ENCODE data around the gene BMPR1B. TPM values are rescaled to one million over a fixed set of nuclear protein-coding genes. Genes with fewer than 3 reads are reported as not detected.
"Not testable (repeated sequence)": the region's sequence is repeated elsewhere in the genome, so short reads cannot be mapped to it uniquely, and the experiment has no call there.

BMPR1B gene
- total RNA-seq, 1 experiment from 2014 or later = 0.62 TPM

DNA sequence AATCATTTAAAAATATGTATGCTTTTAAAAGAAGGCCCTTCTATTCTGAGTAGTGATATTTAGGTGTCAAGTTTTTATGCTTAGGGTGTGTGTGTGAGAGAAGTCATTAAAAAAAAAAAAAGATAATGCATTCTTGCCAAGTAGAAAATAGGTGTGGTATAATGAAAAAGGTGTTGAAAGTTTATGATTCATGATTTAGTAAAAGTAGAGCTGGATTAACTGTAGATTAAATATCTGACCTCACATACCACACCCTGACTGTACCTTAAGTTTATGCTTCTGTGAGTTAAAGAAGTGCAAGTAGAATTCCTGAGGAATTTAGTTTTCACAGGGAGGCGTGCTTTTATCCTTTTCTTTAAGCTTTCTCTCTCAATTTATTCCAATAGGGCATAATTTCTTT lies 71.1 kb downstream of the BMPR1B start:
- Histone ChIP-seq H3K27ac (ENCODE audit: low read length) (no peak overlapping the region), H3K27me3 (ENCODE audit: control insufficient read depth, insufficient read depth, low read length) (no peaks in the 10 kb centered on the region), H3K4me1 (ENCODE audit: control insufficient read depth, insufficient read depth, low read length) (no peaks in the 10 kb centered on the region), H3K9me3 (ENCODE audit: control insufficient read depth, insufficient read depth, low read depth, low read length) (no peaks in the 10 kb centered on the region), H3K4me3 (ENCODE audit: low read depth in 2 of 2, low read length in 2 of 2) (no peak overlapping the region), H3K36me3 (ENCODE audit: control insufficient read depth, insufficient read depth, low read length) (no peaks in the 10 kb centered on the region)
- ATAC-seq (no peak), DNase-seq (ENCODE audit: low read depth, low spot score) (no peak)
- ChIA-PET CTCF (no interaction called here), POLR2A (interaction anchor here (0.7 kb wide), 1 partner anchor 161 kb away, joined by 4 read pairs; no protein-coding TSS in a partner anchor)
- no TSS peak for BruUV-seq (replicated peaks)
- in situ Hi-C loops (cut with HindIII; ENCODE audit: low pct_unique_long_range_greater_than_20kb, low sequenced_read_pairs) = no loop called here
- TF ChIP-seq SIN3A (IDR thresholded peaks at IDR 0.05; ENCODE audit: borderline replicate concordance, insufficient read depth, low read depth, low read length) = no peak
- TF ChIP-seq POLR2AphosphoS5 (IDR thresholded peaks at IDR 0.05; ENCODE audit: low read depth, low read length) = no peak
- TF ChIP-seq, protein P1, sequence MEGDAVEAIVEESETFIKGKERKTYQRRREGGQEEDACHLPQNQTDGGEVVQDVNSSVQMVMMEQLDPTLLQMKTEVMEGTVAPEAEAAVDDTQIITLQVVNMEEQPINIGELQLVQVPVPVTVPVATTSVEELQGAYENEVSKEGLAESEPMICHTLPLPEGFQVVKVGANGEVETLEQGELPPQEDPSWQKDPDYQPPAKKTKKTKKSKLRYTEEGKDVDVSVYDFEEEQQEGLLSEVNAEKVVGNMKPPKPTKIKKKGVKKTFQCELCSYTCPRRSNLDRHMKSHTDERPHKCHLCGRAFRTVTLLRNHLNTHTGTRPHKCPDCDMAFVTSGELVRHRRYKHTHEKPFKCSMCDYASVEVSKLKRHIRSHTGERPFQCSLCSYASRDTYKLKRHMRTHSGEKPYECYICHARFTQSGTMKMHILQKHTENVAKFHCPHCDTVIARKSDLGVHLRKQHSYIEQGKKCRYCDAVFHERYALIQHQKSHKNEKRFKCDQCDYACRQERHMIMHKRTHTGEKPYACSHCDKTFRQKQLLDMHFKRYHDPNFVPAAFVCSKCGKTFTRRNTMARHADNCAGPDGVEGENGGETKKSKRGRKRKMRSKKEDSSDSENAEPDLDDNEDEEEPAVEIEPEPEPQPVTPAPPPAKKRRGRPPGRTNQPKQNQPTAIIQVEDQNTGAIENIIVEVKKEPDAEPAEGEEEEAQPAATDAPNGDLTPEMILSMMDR (IDR thresholded peaks at IDR 0.05) = no peak
- TF ChIP-seq TCF7L2 (IDR thresholded peaks at IDR 0.05; ENCODE audit: low read depth, low read length) = no peak
- TF ChIP-seq, protein P2, sequence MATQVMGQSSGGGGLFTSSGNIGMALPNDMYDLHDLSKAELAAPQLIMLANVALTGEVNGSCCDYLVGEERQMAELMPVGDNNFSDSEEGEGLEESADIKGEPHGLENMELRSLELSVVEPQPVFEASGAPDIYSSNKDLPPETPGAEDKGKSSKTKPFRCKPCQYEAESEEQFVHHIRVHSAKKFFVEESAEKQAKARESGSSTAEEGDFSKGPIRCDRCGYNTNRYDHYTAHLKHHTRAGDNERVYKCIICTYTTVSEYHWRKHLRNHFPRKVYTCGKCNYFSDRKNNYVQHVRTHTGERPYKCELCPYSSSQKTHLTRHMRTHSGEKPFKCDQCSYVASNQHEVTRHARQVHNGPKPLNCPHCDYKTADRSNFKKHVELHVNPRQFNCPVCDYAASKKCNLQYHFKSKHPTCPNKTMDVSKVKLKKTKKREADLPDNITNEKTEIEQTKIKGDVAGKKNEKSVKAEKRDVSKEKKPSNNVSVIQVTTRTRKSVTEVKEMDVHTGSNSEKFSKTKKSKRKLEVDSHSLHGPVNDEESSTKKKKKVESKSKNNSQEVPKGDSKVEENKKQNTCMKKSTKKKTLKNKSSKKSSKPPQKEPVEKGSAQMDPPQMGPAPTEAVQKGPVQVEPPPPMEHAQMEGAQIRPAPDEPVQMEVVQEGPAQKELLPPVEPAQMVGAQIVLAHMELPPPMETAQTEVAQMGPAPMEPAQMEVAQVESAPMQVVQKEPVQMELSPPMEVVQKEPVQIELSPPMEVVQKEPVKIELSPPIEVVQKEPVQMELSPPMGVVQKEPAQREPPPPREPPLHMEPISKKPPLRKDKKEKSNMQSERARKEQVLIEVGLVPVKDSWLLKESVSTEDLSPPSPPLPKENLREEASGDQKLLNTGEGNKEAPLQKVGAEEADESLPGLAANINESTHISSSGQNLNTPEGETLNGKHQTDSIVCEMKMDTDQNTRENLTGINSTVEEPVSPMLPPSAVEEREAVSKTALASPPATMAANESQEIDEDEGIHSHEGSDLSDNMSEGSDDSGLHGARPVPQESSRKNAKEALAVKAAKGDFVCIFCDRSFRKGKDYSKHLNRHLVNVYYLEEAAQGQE (IDR thresholded peaks at IDR 0.05; ENCODE audit: insufficient read depth in 1 of 2, low read depth in 2 of 2, low read length in 1 of 2) = no peak
- intact Hi-C loops (cut with micrococcal nuclease; ENCODE audit: unreplicated experiment) = no loop called here

DNA sequence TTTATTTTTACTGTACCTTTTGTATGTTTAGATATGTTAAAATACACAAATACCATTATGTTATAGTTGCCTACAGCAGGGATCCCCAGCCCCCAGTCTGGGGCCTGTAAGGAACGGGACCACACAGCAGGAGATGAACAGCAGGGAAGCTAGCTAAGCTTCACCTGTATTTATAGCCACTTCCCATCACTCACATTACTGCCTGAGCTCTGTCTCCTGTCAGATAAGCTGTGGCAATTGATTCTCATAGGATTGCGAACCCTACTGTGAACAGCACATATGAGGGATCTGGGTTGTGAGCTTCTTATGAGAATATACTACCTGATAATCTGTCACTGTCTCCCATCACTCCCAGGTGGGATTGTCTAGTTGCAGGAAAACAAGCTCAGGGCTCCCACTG lies 73.9 kb downstream of the BMPR1B start:
- DNase-seq (ENCODE audit: low read depth, low spot score) (no peak), ATAC-seq (no peak)
- intact Hi-C loops (cut with micrococcal nuclease; ENCODE audit: unreplicated experiment) (no loop called here), in situ Hi-C loops (cut with HindIII; ENCODE audit: low pct_unique_long_range_greater_than_20kb, low sequenced_read_pairs) (no loop called here)
- no peak overlapping the region for H3K4me3 ChIP-seq (ENCODE audit: low read depth in 2 of 2, low read length in 2 of 2)
- H3K27ac ChIP-seq (ENCODE audit: low read length) = no peak overlapping the region
- ChIA-PET POLR2A (no interaction called here), CTCF (interaction anchor here (0.6 kb wide), 1 partner anchor 179 kb away, joined by 5 read pairs; no protein-coding TSS in a partner anchor)
- no TSS peak for BruUV-seq (replicated peaks)
- H3K36me3 ChIP-seq (ENCODE audit: control insufficient read depth, insufficient read depth, low read length) = no peaks in the 10 kb centered on the region
- no peak for TF ChIP-seq POLR2AphosphoS5 (IDR thresholded peaks at IDR 0.05; ENCODE audit: low read depth, low read length)
- TF ChIP-seq, protein P2 (IDR thresholded peaks at IDR 0.05; ENCODE audit: insufficient read depth in 1 of 2, low read depth in 2 of 2, low read length in 1 of 2) = no peak
- TF ChIP-seq SIN3A (IDR thresholded peaks at IDR 0.05; ENCODE audit: borderline replicate concordance, insufficient read depth, low read depth, low read length) = no peak
- TF ChIP-seq, protein P1 (IDR thresholded peaks at IDR 0.05) = no peak
- no peak for TF ChIP-seq TCF7L2 (IDR thresholded peaks at IDR 0.05; ENCODE audit: low read depth, low read length)
- H3K27me3 ChIP-seq (ENCODE audit: control insufficient read depth, insufficient read depth, low read length) = no peaks in the 10 kb centered on the region
- H3K4me1 ChIP-seq (ENCODE audit: control insufficient read depth, insufficient read depth, low read length) = no peaks in the 10 kb centered on the region
- H3K9me3 ChIP-seq (ENCODE audit: control insufficient read depth, insufficient read depth, low read depth, low read length) = no peaks in the 10 kb centered on the region

DNA sequence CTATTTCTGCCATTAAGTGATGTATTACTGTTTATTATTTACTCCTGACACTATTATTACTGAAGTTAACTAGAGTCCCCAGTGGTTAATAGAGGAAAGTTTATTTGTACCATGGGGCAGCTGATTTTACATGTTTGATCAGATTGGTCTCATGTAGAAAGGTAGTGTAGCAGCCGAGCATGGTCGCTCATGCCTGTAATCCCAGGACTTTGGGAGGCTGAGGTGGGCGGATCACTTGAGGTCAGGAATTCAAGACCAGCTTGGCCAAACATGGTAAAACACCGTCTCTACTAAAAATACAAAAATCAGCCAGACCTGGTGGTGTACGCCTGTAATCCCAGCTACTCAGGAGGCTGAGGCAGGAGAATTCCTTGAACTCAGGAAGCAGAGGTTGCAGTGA lies 74.6 kb downstream of the BMPR1B start:
- H3K36me3 ChIP-seq (ENCODE audit: control insufficient read depth, insufficient read depth, low read length); H3K27me3 ChIP-seq (ENCODE audit: control insufficient read depth, insufficient read depth, low read length); in situ Hi-C loops (cut with HindIII; ENCODE audit: low pct_unique_long_range_greater_than_20kb, low sequenced_read_pairs); H3K9me3 ChIP-seq (ENCODE audit: control insufficient read depth, insufficient read depth, low read depth, low read length); ATAC-seq; BruUV-seq (replicated peaks); CTCF ChIA-PET; H3K4me3 ChIP-seq (ENCODE audit: low read depth in 2 of 2, low read length in 2 of 2); intact Hi-C loops (cut with micrococcal nuclease; ENCODE audit: unreplicated experiment); H3K27ac ChIP-seq (ENCODE audit: low read length); DNase-seq (ENCODE audit: low read depth, low spot score); H3K4me1 ChIP-seq (ENCODE audit: control insufficient read depth, insufficient read depth, low read length); POLR2A ChIA-PET: not testable (repeated sequence)
